SKM-1 treated with dmso at 0.1 percent for 144 hours (cell line): Measurements from ENCODE around the gene EEF1AKMT3.
A peak's percentile ranks its signal among the peaks of the same experiment; 100 is the strongest.
"Not testable (repeated sequence)": the region's sequence is repeated elsewhere in the genome, so short reads cannot be mapped to it uniquely, and the experiment has no call there.

ENCODE experiments used
- DNase-seq: peaks from one replicate; lab custom pipeline; 2025; ENCODE audit not compliant: unreplicated experiment; lab: John Stamatoyannopoulos, UW

The EEF1AKMT3 gene

DNA sequence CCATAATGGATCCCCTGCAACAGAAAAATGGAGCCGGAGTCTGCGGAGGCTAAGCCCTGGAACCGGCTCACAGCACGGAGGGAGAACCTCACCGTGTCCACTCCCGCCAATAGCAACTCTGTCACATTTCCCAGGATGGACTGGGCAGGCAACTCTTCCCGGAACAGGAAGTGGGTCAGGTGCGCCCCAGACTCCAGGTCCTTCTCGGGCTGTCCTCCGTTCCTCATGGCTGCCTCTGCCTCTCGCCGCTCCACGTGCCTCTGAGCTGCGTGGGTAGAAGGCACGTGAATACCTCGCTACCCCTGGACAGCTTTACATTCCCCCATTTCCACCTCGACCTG lies 7.8 kb upstream of the EEF1AKMT3 start:
- DNase-seq = no peak

DNA sequence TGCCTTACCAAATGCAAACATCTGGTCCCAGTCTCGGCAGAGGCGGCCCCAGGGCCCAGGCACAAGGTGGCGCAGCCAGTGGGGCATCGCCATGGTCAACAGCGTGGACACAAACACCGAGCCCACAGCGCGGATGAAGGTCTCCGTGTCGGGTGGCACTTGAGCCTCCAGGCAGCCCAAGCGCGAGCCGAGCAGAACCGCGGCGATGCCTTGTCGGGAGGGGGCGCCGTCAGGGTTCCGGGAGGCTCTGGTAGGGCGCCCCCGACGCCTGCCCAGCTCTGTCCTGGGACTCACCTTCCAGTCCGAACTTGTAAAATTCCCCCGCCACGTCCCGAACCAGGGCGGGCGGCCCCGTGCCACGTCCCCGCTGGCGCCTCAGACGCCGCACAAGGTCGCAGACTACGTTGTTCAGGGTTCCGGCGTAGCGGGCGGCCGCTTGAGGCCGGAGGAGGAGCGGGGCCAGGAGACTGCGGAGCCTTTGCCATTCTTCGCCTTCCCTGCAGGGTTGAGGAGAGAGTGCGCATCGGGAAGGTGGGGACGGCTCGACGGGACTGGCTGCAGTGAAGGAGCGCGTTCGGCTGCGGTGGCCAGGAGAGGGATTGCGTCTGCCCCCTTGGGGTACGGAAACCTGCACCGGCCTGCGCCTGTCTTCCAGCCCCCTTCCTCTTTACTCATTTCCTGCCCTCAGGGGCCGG lies 7.3 kb upstream of the EEF1AKMT3 start:
- peak; percentile 26 for DNase-seq

DNA sequence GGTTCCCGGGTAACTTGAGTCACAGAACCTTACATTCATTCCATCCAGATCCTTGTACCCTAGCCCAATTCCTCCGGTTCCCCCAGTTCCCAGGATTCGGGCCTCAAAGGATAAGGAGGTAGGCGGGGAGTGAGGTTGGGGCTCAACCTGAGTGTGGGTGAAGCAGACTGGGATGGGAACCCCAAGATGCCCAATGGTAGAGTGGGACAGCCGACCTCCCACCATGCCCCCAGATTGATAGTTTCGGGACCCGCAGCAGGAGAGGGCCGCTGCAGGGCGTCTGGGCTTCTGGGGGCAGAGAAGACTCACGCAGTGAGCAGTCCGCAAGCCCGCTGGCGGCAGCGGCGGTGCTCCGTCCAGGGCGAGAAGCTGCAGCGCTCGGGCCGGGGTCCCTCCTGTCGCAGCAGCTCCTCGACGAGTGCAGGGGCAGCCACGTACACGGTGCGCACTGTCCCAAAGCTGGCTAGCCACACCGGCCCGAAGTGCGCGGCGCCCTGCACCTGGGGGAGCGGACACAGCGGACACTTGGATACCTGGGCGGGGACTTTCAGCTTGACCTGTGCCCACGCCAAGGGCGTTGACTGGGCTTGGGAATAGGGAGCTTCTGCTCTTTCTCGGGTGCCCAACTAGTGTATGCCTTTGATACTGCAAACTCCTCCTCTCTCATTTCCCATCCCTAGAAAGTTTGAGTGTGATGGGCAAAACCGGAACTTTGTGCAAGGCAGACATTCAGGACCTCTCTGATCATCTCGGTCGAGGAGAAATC lies 6.5 kb upstream of the EEF1AKMT3 start:
- no peak for DNase-seq

GRCh38 chr12:57766464-57767304 lies 5.7 kb upstream of the EEF1AKMT3 start, which contains the start of gene CYP27B1:
Gene CYP27B1 (minus strand): TSS chr12:57767078. CDS start chr12:57767041, 37 bp downstream.
- DNase-seq = no peak

DNA sequence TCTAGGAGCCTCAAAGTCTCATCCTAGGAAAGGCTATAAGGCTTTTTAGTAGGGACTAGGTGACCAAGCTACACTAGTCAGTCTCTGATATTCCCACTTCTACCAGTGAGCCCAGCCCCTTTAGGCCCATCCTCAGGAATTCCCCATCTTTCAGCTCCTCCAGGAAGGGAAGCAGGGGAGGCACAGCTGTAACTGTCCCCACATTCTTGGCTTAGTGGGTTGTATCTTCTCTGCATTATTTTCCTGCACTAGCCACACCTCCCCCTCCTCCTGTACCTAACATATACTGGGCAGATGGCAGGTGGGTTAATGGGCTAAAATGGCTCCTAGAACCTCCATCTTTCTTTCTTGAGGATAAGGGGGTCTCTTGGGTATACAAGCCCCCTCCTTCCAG lies 5.1 kb upstream of the EEF1AKMT3 start:
- DNase-seq = no peak

- no peak for DNase-seq
These were observed 4.5 kb upstream of the EEF1AKMT3 start for GRCh38 chr12:57767876-57768275.

GRCh38 chr12:57769594-57769993 lies 2.8 kb upstream of the EEF1AKMT3 start:
- no peak for DNase-seq

GRCh38 chr12:57770734-57771133 lies 1.7 kb upstream of the EEF1AKMT3 start:
- no peak for DNase-seq

DNA sequence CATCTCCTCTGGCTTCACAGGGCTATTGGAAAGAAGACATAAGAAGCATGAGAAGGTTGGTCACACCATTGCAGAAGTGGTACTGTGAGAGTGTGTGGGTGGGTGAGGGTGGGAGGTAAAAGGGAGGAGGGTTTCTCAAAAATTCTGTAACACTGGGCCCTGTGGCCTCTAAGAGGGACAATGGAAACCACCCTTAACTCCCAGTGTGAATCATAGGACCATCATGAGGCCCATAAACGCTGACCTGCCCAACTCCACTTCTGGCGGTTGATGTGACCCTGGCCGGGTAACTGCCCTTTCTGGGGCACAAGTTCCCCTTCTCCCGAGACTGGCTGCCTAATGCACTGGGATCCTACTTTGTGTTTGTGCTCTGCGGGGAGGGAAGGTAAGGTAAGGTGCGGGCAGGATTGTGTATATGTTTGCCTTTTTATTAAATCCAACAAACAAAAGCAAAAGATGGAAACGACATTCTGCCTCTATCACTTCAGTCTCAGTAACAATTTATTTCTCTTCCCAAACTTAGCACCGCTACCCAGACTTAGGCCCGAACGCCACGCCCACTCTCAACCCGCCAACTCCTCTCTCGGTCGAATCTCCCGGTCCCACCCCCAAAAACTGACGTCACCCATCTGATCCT lies 1.1 kb upstream of the EEF1AKMT3 start:
- DNase-seq = peak; percentile 65

DNA sequence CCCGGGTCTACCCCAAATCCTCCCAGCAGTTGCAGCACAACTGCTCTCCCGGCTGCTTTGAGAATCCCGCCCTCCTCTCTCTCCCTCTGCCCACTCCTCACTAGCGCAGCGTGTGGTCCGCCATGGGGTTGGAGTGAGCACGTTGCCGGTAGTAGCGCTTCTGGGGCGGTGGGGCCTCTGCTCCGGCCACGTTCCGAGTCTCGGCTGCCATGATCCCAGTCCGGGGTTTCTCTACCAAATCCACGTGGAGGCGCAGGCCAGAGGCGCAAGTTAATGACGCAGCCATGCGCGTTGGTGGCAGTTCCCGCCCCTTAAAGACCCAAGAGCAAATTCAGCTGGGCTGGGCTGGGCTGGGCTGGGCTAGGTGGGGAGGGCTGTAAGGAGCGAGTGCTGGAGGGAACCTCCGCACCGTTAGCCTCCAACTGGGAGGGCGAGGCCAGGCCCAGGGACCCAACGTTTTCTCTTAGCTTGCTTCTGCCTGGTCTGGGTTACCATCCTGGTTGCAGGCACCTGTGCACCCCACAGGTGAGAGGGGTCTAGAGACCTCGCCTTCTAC lies 463 bp upstream of the EEF1AKMT3 start, which contains the start of gene METTL1:
Gene METTL1, minus strand, starts transcription at position 233 of the 556 bp plus-strand sequence. Its CDS starts 22 bp downstream, at position 211.
- DNase-seq = peak; percentile 78

DNA sequence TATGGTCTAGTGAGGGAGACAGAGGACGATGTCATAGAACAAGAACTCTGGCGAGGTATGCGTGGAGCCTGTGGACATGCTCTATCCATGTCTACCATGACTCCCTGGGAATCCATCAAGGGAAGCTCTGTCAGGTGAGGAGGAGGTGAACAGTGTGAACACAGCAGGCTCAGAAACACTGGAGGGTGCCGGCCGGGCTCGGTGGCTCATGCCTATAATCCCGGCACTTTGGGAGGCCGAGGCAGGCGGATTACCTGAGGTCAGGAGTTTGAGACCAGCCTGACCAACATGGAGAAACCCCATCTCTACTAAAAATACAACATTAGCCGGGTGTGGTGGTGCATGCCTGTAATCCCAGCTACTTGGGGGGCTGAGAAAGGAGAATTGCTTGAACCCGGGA lies 2.2 kb downstream of the EEF1AKMT3 start:
- not testable (repeated sequence) for DNase-seq

DNA sequence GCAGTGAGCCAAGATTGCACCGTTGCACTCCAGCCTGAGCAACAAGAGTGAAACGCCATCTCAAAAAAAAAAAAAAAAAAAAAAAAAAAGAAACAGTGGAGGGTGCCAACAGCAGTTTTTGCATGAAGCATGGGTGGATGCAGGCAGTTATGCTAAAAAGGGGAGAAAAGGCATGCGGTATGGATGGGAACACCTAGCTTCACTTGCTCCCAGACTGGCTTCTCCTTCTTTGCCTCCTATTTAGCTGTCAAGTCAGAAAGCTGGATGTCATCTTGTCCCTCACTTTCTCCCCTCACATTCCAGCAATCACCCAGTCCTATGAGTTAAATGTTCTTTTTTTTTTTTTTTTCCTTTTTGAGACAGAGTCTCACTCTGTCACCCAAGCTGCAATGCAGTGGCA lies 2.6 kb downstream of the EEF1AKMT3 start:
- DNase-seq = no peak

DNA sequence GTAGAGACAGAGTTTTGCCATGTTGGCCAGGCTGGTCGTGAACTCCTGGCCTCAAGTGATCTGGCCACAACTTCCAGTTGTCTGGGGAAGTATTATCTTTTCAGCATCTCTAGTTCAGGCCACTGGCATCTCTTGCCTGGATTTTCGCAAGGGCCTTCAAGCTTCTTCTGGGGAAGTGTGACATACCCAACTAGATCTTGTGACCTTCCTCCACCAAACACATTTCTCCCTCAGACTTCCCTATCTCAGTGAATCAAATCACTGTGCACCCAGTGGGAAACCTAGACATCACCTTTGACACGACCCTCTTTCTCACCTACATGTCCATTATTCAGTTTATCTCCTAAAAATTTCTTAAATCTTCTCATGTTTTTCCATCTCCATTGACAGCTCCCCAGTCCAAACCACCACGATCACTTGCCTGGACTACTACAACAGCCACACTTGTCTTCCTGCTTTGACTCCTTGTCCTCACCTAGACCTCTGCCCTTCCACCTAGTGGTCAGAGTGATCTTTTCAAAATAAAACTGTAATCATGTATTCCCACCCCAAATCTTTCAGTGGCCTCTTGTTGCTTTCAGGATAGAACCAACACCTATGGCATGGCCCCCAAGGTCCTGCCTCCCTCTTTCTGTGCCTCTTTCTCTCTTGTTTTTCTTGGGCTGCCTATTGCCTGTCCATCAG lies 3.3 kb downstream of the EEF1AKMT3 start:
- peak; percentile 36 for DNase-seq

- DNase-seq = no peak
These were observed 3.8 kb downstream of the EEF1AKMT3 start for GRCh38 chr12:57776247-57776587.

GRCh38 chr12:57777367-57777766 lies 5.0 kb downstream of the EEF1AKMT3 start:
- no peak for DNase-seq

- no peak for DNase-seq
These were observed 5.5 kb downstream of the EEF1AKMT3 start for GRCh38 chr12:57777911-57778310.

GRCh38 chr12:57779736-57780135 lies 7.3 kb downstream of the EEF1AKMT3 start:
- DNase-seq = no peak

- DNase-seq = no peak
These were observed 8.0 kb downstream of the EEF1AKMT3 start for GRCh38 chr12:57780284-57780897.

GRCh38 chr12:57781244-57781643 lies 8.8 kb downstream of the EEF1AKMT3 start:
- peak; percentile 49 for DNase-seq

DNA sequence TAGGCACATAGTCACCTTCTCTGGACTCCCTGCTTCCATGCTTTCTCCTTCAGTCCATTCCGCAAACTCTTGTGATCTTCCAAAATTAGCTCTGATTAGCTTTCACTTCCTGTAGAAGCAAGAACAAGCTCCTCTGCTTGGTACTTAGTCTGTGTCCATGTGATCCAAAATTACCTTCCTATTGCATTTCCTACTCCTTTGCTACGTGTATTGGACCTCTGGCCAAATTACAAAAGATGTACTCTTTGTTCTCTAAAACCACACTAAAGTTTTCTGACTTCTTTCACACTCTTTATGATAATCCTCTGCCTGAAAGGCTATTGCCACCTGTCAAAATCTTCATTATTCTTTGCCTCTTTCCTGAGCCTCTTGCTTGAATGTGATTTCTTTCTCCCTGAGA lies 9.4 kb downstream of the EEF1AKMT3 start:
- DNase-seq = no peak
